Panc1 (cell line): ENCODE results near the gene UNC45B. TPM values are rescaled to one million over a fixed set of nuclear protein-coding genes. Genes with fewer than 3 reads are reported as not detected.
"Not testable (repeated sequence)": the region's sequence is repeated elsewhere in the genome, so short reads cannot be mapped to it uniquely, and the experiment has no call there.

ENCODE experiments used
- ATAC-seq: fragments of 200-7000 bp; cut with Tn5 transposase; 2 replicates; pipeline ENCODE4 v1.9.1; 2020; ENCODE audit warnings: mild to moderate bottlenecking, moderate library complexity
- BruUV-seq: library from RNA; stranded (reverse); fragments of 400-500 nt; replicated peaks from 2 replicates; lab custom pipeline; 2021; lab: Mats Ljungman, UMichigan
- CTCF ChIA-PET: fragments of 300-600 bp; sonication (Branson Sonifier 250); formaldehyde crosslinking; loops from one replicate; lab custom pipeline; 2022; ENCODE audit warnings: antibody characterized with exemption; lab: Charles Lee
- POLR2A ChIA-PET: fragments of 300-600 bp; sonication (Branson Sonifier 250); formaldehyde crosslinking; loops from one replicate; lab custom pipeline; 2022; ENCODE audit warnings: antibody characterized with exemption; lab: Charles Lee
- DNase-seq: peaks from one replicate; pipeline ENCODE4 v3.0.0-alpha.2; 2010; ENCODE audit warnings: low read depth, low spot score
- H3K27ac ChIP-seq: 2 replicates; pipeline ENCODE4 v1.5.1; 2011; ENCODE audit warnings: mild to moderate bottlenecking, low read length, inconsistent platforms
- H3K27me3 ChIP-seq: fragments of 200-500 bp; sonication (Bioruptor generic); 2 replicates; pipeline ENCODE4 v1.6.0; 2014; ENCODE audit warnings: low read length, inconsistent platforms; ENCODE audit not compliant: control insufficient read depth, insufficient read depth
- H3K36me3 ChIP-seq: fragments of 200-500 bp; sonication (Bioruptor generic); 2 replicates; pipeline ENCODE4 v1.5.1; 2014; ENCODE audit warnings: inconsistent platforms, mild to moderate bottlenecking, low read length, moderate library complexity; ENCODE audit not compliant: control insufficient read depth, insufficient read depth
- H3K4me1 ChIP-seq: 2 replicates; pipeline ENCODE4 v1.5.1; 2011; ENCODE audit warnings: inconsistent platforms, mild to moderate bottlenecking, low read length, moderate library complexity; ENCODE audit not compliant: control insufficient read depth, insufficient read depth
- H3K4me3 ChIP-seq, 2 experiments: 2 replicates each; pipeline ENCODE4 v1.5.1; 2011 to 2012; ENCODE audit warnings: low read depth in 2 of 2, low read length in 2 of 2, mild to moderate bottlenecking in 2 of 2, inconsistent platforms in 1 of 2, moderate library complexity in 1 of 2
- H3K9me3 ChIP-seq: fragments of 200-500 bp; sonication (Bioruptor generic); 2 replicates; pipeline ENCODE4 v1.5.1; 2014; ENCODE audit warnings: low read depth, mild to moderate bottlenecking, inconsistent platforms, low read length, moderate library complexity; ENCODE audit not compliant: control insufficient read depth, insufficient read depth
- POLR2AphosphoS5 ChIP-seq: IDR thresholded peaks from 2 replicates; pipeline ENCODE4 v1.6.1; 2012; ENCODE audit warnings: mild to moderate bottlenecking, low read depth, low read length, moderate library complexity
- SIN3A ChIP-seq: IDR thresholded peaks from 2 replicates; pipeline ENCODE4 v1.6.1; 2012; ENCODE audit warnings: low read depth, mild to moderate bottlenecking, low read length, moderate library complexity, borderline replicate concordance; ENCODE audit not compliant: insufficient read depth
- TCF7L2 ChIP-seq: IDR thresholded peaks from 2 replicates; pipeline ENCODE4 v1.6.1; 2011; ENCODE audit warnings: mild to moderate bottlenecking, low read depth, low read length, inconsistent platforms
- in situ Hi-C: cut with HindIII; loops from 2 replicates; pipeline ENCODE4 v1.10.0; 2016; ENCODE audit warnings: low sequenced_read_pairs, low pct_unique_long_range_greater_than_20kb
- intact Hi-C: fragments of 100-400 bp; cut with micrococcal nuclease; formaldehyde crosslinking; loops from one replicate; pipeline ENCODE4 v1.10.0; 2022; ENCODE audit not compliant: unreplicated experiment
- total RNA-seq: library from RNA; stranded (reverse); gene quantifications from one replicate; pipeline ENCODE4 v1.2.1, GENCODE V29; 2021; ENCODE audit not compliant: unreplicated experiment
- TF ChIP-seq, protein P1 (sequence below), 2 experiments: IDR thresholded peaks; 2 replicates each; pipeline ENCODE4 v1.6.1; 2011 to 2012; ENCODE audit warnings: low read depth in 2 of 2, control low read depth in 1 of 2, low read length in 1 of 2, mild to moderate bottlenecking in 1 of 2, moderate library complexity in 1 of 2; ENCODE audit not compliant: insufficient read depth in 1 of 2
- TF ChIP-seq, protein P2 (sequence below): fragments of 450-650 bp; IDR thresholded peaks from 2 replicates; pipeline ENCODE4 v1.5.1; 2017; ENCODE audit warnings: mild to moderate bottlenecking

UNC45B gene
- total RNA-seq, 1 experiment from 2014 or later = not detected

DNA sequence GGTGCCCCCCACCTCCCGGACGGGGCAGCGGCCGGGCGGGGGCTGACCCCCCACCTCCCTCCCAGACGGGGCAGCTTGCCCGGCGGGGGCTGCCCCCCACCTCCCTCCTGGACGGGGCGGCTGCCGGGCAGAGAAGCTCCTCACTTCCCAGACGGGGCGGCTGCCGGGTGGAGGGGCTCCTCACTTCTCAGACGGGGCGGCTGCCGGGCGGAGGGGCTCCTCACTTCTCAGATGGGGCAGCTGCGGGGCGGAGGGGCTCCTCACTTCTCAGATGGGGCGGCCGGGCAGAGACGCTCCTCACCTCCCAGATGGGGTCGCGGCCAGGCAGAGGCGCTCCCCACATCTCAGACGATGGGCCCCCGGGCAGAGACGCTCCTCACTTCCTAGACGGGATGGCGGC is 47.4 kb downstream of the UNC45B start:
- H3K36me3 ChIP-seq, intact Hi-C loops, ATAC-seq, CTCF ChIA-PET, DNase-seq, H3K9me3 ChIP-seq, H3K4me3 ChIP-seq, H3K27ac ChIP-seq, H3K27me3 ChIP-seq, H3K4me1 ChIP-seq, BruUV-seq: not testable (repeated sequence)
- POLR2A ChIA-PET = interaction anchor here (0.6 kb wide), 1 partner anchor 234 kb away, joined by 4 read pairs; the partner anchor contains the start of genes CCT6B and ZNF830
- in situ Hi-C loops = loop anchor here (25.0 kb wide), 1 partner anchor 342 kb away; the partner anchor contains the start of gene SLFN12L

DNA sequence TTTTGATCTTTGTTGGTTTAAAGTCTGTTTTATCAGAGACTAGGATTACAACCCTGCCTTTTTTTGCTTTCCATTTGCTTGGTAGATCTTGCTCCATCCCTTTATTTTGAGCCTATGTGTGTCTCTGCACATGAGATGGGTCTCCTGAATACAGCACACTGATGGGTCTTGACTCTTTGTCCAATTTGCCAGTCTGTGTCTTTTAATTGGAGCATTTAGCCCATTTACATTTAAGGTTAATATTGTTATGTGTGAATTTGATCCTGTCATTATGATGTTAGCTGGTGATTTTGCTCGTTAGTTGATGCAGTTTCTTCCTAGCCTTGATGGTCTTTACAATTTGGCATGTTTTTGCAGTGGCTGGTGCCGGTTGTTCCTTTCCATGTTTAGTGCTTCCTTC is 55.0 kb downstream of the UNC45B start:
- DNase-seq, CTCF ChIA-PET, H3K4me3 ChIP-seq, H3K36me3 ChIP-seq, H3K27ac ChIP-seq, H3K4me1 ChIP-seq, intact Hi-C loops, H3K9me3 ChIP-seq, ATAC-seq, POLR2A ChIA-PET, H3K27me3 ChIP-seq, BruUV-seq, in situ Hi-C loops: not testable (repeated sequence)

DNA sequence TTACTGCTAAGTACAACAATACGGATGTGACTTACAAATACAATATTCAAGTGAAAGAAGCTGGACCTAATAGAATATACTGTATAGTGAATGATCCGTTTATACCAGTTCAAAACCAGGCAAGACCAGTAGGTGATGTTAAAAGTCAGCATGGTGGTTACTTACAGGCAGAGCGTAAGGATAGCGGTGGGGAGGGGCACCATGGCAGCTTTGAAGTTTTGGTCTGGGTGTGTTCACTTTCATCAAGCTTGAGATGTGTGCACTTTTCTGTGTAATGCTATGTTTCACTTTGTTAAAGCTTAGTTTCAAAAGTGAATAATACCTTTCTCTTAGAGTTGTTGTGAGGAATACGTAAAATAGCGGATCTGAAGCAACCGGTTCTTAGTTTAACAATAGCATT is 63.1 kb downstream of the UNC45B start:
- no peak for DNase-seq
- BruUV-seq = no TSS peak
- in situ Hi-C loops (no loop called here), intact Hi-C loops (loop anchor here (10.0 kb wide), 1 partner anchor 56 kb away; no protein-coding TSS in a partner anchor)
- H3K36me3 ChIP-seq = no peaks in the 10 kb centered on the region
- H3K4me3 ChIP-seq = no peak overlapping the region
- TF ChIP-seq SIN3A (no peak), TCF7L2 (no peak), POLR2AphosphoS5 (no peak)
- TF ChIP-seq, protein P1, sequence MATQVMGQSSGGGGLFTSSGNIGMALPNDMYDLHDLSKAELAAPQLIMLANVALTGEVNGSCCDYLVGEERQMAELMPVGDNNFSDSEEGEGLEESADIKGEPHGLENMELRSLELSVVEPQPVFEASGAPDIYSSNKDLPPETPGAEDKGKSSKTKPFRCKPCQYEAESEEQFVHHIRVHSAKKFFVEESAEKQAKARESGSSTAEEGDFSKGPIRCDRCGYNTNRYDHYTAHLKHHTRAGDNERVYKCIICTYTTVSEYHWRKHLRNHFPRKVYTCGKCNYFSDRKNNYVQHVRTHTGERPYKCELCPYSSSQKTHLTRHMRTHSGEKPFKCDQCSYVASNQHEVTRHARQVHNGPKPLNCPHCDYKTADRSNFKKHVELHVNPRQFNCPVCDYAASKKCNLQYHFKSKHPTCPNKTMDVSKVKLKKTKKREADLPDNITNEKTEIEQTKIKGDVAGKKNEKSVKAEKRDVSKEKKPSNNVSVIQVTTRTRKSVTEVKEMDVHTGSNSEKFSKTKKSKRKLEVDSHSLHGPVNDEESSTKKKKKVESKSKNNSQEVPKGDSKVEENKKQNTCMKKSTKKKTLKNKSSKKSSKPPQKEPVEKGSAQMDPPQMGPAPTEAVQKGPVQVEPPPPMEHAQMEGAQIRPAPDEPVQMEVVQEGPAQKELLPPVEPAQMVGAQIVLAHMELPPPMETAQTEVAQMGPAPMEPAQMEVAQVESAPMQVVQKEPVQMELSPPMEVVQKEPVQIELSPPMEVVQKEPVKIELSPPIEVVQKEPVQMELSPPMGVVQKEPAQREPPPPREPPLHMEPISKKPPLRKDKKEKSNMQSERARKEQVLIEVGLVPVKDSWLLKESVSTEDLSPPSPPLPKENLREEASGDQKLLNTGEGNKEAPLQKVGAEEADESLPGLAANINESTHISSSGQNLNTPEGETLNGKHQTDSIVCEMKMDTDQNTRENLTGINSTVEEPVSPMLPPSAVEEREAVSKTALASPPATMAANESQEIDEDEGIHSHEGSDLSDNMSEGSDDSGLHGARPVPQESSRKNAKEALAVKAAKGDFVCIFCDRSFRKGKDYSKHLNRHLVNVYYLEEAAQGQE (IDR thresholded peaks at IDR 0.05; ENCODE audit: insufficient read depth in 1 of 2, low read depth in 2 of 2, low read length in 1 of 2) = no peak
- TF ChIP-seq, protein P2, sequence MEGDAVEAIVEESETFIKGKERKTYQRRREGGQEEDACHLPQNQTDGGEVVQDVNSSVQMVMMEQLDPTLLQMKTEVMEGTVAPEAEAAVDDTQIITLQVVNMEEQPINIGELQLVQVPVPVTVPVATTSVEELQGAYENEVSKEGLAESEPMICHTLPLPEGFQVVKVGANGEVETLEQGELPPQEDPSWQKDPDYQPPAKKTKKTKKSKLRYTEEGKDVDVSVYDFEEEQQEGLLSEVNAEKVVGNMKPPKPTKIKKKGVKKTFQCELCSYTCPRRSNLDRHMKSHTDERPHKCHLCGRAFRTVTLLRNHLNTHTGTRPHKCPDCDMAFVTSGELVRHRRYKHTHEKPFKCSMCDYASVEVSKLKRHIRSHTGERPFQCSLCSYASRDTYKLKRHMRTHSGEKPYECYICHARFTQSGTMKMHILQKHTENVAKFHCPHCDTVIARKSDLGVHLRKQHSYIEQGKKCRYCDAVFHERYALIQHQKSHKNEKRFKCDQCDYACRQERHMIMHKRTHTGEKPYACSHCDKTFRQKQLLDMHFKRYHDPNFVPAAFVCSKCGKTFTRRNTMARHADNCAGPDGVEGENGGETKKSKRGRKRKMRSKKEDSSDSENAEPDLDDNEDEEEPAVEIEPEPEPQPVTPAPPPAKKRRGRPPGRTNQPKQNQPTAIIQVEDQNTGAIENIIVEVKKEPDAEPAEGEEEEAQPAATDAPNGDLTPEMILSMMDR = no peak
- CTCF ChIA-PET = interaction anchor here (0.5 kb wide), 1 partner anchor 329 kb away, joined by 6 read pairs; no protein-coding TSS in a partner anchor
- no peaks in the 10 kb centered on the region for H3K4me1 ChIP-seq
- no peaks in the 10 kb centered on the region for H3K9me3 ChIP-seq
- POLR2A ChIA-PET = interaction anchor here (0.6 kb wide), 1 partner anchor 301 kb away, joined by 7 read pairs; no protein-coding TSS in a partner anchor
- ATAC-seq = no peak
- no peak overlapping the region for H3K27ac ChIP-seq
- no peaks in the 10 kb centered on the region; the same call in 1 of the 2 replicates for H3K27me3 ChIP-seq
